IMR-90 (cell line): Measurements from ENCODE around the gene ERC2. TPM values are rescaled to one million over a fixed set of nuclear protein-coding genes. Genes with fewer than 3 reads are reported as not detected.

Experiments used
- ATAC-seq: fragments of 200-7000 bp; cut with Tn5 transposase; 2 replicates; pipeline ENCODE4 v1.9.1; 2020; ENCODE audit warnings: low read depth, mild to moderate bottlenecking, moderate library complexity
- BruUV-seq: library from RNA; stranded (reverse); fragments of 400-500 nt; replicated peaks from 2 replicates; lab custom pipeline; 2021; lab: Mats Ljungman, UMichigan
- CTCF ChIA-PET: fragments of 300-600 bp; formaldehyde crosslinking; extraction: SDS; loops from one replicate; lab custom pipeline; 2021; ENCODE audit warnings: antibody characterized with exemption; lab: Yijun Ruan, JAX
- POLR2A ChIA-PET: fragments of 300-600 bp; sonication (Branson Sonifier 250); formaldehyde crosslinking; loops from one replicate; lab custom pipeline; 2022; ENCODE audit warnings: antibody characterized with exemption; ENCODE audit not compliant: unreplicated experiment; lab: Charles Lee
- DNase-seq: peaks from one replicate; pipeline ENCODE4 v3.0.0; 2013
- H2AFZ ChIP-seq: replicated peaks from 2 replicates; pipeline ENCODE3; 2013; ENCODE audit warnings: low read length, mild to moderate bottlenecking; ENCODE audit not compliant: poor library complexity
- H2AK5ac ChIP-seq: 2 replicates; pipeline ENCODE4 v1.6.1; 2013; ENCODE audit warnings: low read depth, low read length, inconsistent platforms
- H2AK9ac ChIP-seq: replicated peaks from 2 replicates; pipeline ENCODE3; 2013; ENCODE audit warnings: mild to moderate bottlenecking, low read depth, low read length, moderate library complexity; ENCODE audit not compliant: poor library complexity
- H2BK120ac ChIP-seq: 2 replicates; pipeline ENCODE4 v1.6.1; 2013; ENCODE audit warnings: low read depth, low read length, inconsistent platforms
- H2BK15ac ChIP-seq: 3 replicates; pipeline ENCODE4 v1.6.1; 2013; ENCODE audit warnings: low read depth, low read length, inconsistent platforms
- H2BK20ac ChIP-seq: 2 replicates; pipeline ENCODE4 v1.6.1; 2013; ENCODE audit warnings: low read depth, mild to moderate bottlenecking, inconsistent platforms, low read length, moderate library complexity
- H2BK5ac ChIP-seq: 2 replicates; pipeline ENCODE4 v1.6.1; 2013; ENCODE audit warnings: mild to moderate bottlenecking, low read depth, low read length, inconsistent platforms; ENCODE audit not compliant: poor library complexity, severe bottlenecking
- H3K14ac ChIP-seq: replicated peaks from 2 replicates; pipeline ENCODE4 v1.6.1; 2013; ENCODE audit warnings: low read depth, low read length, inconsistent platforms
- H3K18ac ChIP-seq: 2 replicates; pipeline ENCODE4 v1.6.1; 2013; ENCODE audit warnings: low read depth, low read length, control low read depth
- H3K23ac ChIP-seq: 2 replicates; pipeline ENCODE4 v1.6.1; 2013; ENCODE audit warnings: low read depth, low read length, inconsistent platforms
- H3K27ac ChIP-seq: 2 replicates; pipeline ENCODE4 v1.5.1; 2013; ENCODE audit warnings: mild to moderate bottlenecking, control low read depth, low read length; ENCODE audit not compliant: insufficient read depth
- H3K27me3 ChIP-seq: 2 replicates; pipeline ENCODE4 v1.6.1; 2013; ENCODE audit warnings: low read length; ENCODE audit not compliant: control insufficient read depth, insufficient read depth
- H3K36me3 ChIP-seq: 2 replicates; pipeline ENCODE4 v1.6.1; 2013; ENCODE audit warnings: low read length, mixed read lengths; ENCODE audit not compliant: control insufficient read depth, insufficient read depth
- H3K4ac ChIP-seq: 2 replicates; pipeline ENCODE4 v1.6.1; 2013; ENCODE audit warnings: low read depth, low read length, inconsistent platforms
- H3K4me1 ChIP-seq: 2 replicates; pipeline ENCODE4 v1.6.1; 2013; ENCODE audit warnings: low read length, mixed read lengths; ENCODE audit not compliant: control insufficient read depth, insufficient read depth
- H3K4me2 ChIP-seq: 2 replicates; pipeline ENCODE4 v1.6.1; 2013; ENCODE audit warnings: low read depth, mild to moderate bottlenecking, control low read depth, low read length, moderate library complexity
- H3K4me3 ChIP-seq: 2 replicates; pipeline ENCODE4 v1.5.1; 2013; ENCODE audit warnings: low read depth, mild to moderate bottlenecking, control low read depth, low read length, moderate library complexity; ENCODE audit not compliant: insufficient read depth
- H3K56ac ChIP-seq: 2 replicates; pipeline ENCODE4 v1.6.1; 2013; ENCODE audit warnings: low read length, inconsistent platforms; ENCODE audit not compliant: insufficient read depth; ENCODE audit errors: extremely low read depth
- H3K79me1 ChIP-seq, 2 experiments: 2 replicates each; pipeline ENCODE4 v1.6.1; 2013; ENCODE audit warnings: low read length in 2 of 2, inconsistent platforms in 1 of 2, low read depth in 1 of 2
- H3K9ac ChIP-seq: 2 replicates; pipeline ENCODE4 v1.6.1; 2013; ENCODE audit warnings: low read depth, low read length, control low read depth
- H3K9me1 ChIP-seq: 2 replicates; pipeline ENCODE4 v1.6.1; 2013; ENCODE audit warnings: low read length, inconsistent platforms; ENCODE audit not compliant: insufficient read depth
- H3K9me3 ChIP-seq: 2 replicates; pipeline ENCODE4 v1.6.1; 2013; ENCODE audit warnings: low read length; ENCODE audit not compliant: control insufficient read depth, insufficient read depth
- H4K20me1 ChIP-seq: 2 replicates; pipeline ENCODE4 v1.6.1; 2013; ENCODE audit warnings: low read length, inconsistent platforms; ENCODE audit not compliant: insufficient read depth
- H4K5ac ChIP-seq: 2 replicates; pipeline ENCODE4 v1.6.1; 2013; ENCODE audit warnings: mild to moderate bottlenecking, low read depth, low read length, control low read depth
- H4K8ac ChIP-seq, 2 experiments: 2 replicates each; pipeline ENCODE4 v1.6.1; 2013; ENCODE audit warnings: low read depth in 2 of 2, low read length in 2 of 2, control low read depth in 1 of 2, inconsistent platforms in 1 of 2
- H4K91ac ChIP-seq: 2 replicates; pipeline ENCODE4 v1.6.1; 2013; ENCODE audit warnings: low read depth, low read length, inconsistent platforms; ENCODE audit not compliant: insufficient read depth
- ELK1 ChIP-seq: fragments of 150-350 bp; IDR thresholded peaks from 2 replicates; pipeline ENCODE4 v1.6.1; 2016; ENCODE audit warnings: low read depth, mild to moderate bottlenecking, low read length, moderate library complexity, borderline replicate concordance
- FOS ChIP-seq: fragments of 150-350 bp; IDR thresholded peaks from 2 replicates; pipeline ENCODE4 v1.6.1; 2016; ENCODE audit warnings: low read depth, low read length
- MAFK ChIP-seq: IDR thresholded peaks from 2 replicates; pipeline ENCODE4 v1.6.1; 2012; ENCODE audit warnings: low read depth, low read length, improper control_type of control experiment
- MAZ ChIP-seq: IDR thresholded peaks from 2 replicates; pipeline ENCODE4 v1.6.1; 2012; ENCODE audit warnings: low read depth, mild to moderate bottlenecking, low read length, improper control_type of control experiment, moderate library complexity, borderline replicate concordance
- NFE2L2 ChIP-seq: fragments of 150-350 bp; IDR thresholded peaks from 2 replicates; pipeline ENCODE4 v1.6.1; 2016; ENCODE audit warnings: low read depth, mild to moderate bottlenecking, low read length
- RCOR1 ChIP-seq: IDR thresholded peaks from 2 replicates; pipeline ENCODE4 v1.6.1; 2012; ENCODE audit warnings: mild to moderate bottlenecking, low read length, improper control_type of control experiment; ENCODE audit not compliant: insufficient replicate concordance
- RFX5 ChIP-seq: IDR thresholded peaks from 2 replicates; pipeline ENCODE4 v1.8.0; 2012; ENCODE audit warnings: low read depth, mild to moderate bottlenecking, low read length, moderate library complexity
- USF2 ChIP-seq: fragments of 150-350 bp; IDR thresholded peaks from 2 replicates; pipeline ENCODE4 v1.6.1; 2017; ENCODE audit warnings: mild to moderate bottlenecking, antibody characterized with exemption, low read length, low read depth
- WGBS, 2 experiments: methylation state at CpG; one replicate each; pipeline versions ENCODE4 v1.1.5 to v1.1.7; 2013; ENCODE audit warnings: missing lambda C conversion rate in 2 of 2; ENCODE audit not compliant: insufficient read length in 1 of 2; ENCODE audit errors: extremely low coverage in 2 of 2; 5-methylcytosine and 5-hydroxymethylcytosine counted together
- dilution Hi-C: fragments of 300-500 bp; cut with HindIII; formaldehyde crosslinking; loops from one replicate; pipeline ENCODE4 v1.14.3; 2018; ENCODE audit warnings: low sequenced_read_pairs; ENCODE audit not compliant: unreplicated experiment
- in situ Hi-C: fragments of 300-500 bp; cut with MboI; formaldehyde crosslinking; loops from 3 replicates; pipeline ENCODE4 v1.14.3; 2019; ENCODE audit warnings: low sequenced_read_pairs, inconsistent platforms, mixed read lengths
- intact Hi-C: fragments of 100-400 bp; cut with micrococcal nuclease; formaldehyde crosslinking; loops from 2 replicates; pipeline ENCODE4 v1.10.0; 2022
- polyA plus RNA-seq, 3 experiments: library from polyadenylated mRNA; depleted of rRNA; stranded (reverse); fragments of >200 nt; gene quantifications; 2 replicates each; pipeline ENCODE4 v1.2.3, GENCODE V29; 2012; ENCODE audit warnings: low replicate concordance in 1 of 3
- total RNA-seq: library from RNA; depleted of rRNA; stranded (reverse); fragments of >200 nt; gene quantifications from 2 replicates; pipeline ENCODE4 v1.2.3, GENCODE V29; 2012

Gene ERC2
- total and polyA plus RNA-seq, 2 of the 4 experiments (the other 2 are of a cell fraction): 0.17 to 0.18 TPM

DNA sequence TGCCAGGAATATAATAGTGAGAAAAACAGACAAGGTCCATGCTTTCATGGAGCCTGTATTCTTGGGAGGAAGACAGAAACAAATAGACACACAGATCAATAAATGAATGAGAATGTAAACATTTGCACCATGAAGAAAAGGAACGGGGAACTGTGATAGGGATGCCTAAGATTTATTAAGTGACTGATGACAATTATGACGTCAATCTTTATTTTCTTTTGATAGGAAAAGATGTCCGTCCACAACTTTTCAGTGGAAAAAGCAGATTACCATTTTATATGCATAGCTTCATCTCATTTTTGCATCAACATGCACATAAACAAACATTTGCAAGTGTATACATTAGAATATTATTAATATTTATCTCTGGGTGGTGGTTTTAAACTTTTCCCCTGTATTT lies 953.3 kb downstream of the ERC2 start:
- DNase-seq (no peak), ATAC-seq (no peak)
- peaks cover 12% of the 10 kb centered on the region for H3K9me1 ChIP-seq
- no peak overlapping the region for H4K8ac ChIP-seq
- H3K9ac ChIP-seq: no peak overlapping the region
- in situ Hi-C loops: no loop called here
- H2BK15ac ChIP-seq: no peak overlapping the region
- H3K23ac ChIP-seq: no peak overlapping the region
- H3K4me3 ChIP-seq: no peak overlapping the region
- H4K91ac ChIP-seq: no peak overlapping the region
- H3K14ac ChIP-seq: no peak overlapping the region
- no peaks in the 10 kb centered on the region for H3K9me3 ChIP-seq
- H4K20me1 ChIP-seq: peaks cover 5% of the 10 kb centered on the region; the same call in 1 of the 2 replicates
- POLR2A ChIA-PET: no interaction called here
- no peak overlapping the region for H3K18ac ChIP-seq
- no peak overlapping the region for H2AFZ ChIP-seq
- peaks cover 19% of the 10 kb centered on the region for H3K4me1 ChIP-seq
- no peak overlapping the region for H3K4ac ChIP-seq
- CTCF ChIA-PET: no interaction called here
- no peak overlapping the region for H2AK9ac ChIP-seq
- no TSS peak for BruUV-seq
- no peaks in the 10 kb centered on the region for H3K36me3 ChIP-seq
- H3K4me2 ChIP-seq: no peak overlapping the region
- dilution Hi-C loops: no loop called here
- intact Hi-C loops: no loop called here
- H2AK5ac ChIP-seq: no peak overlapping the region
- H2BK20ac ChIP-seq: no peak overlapping the region
- no peaks in the 10 kb centered on the region for H3K79me1 ChIP-seq
- no peak overlapping the region for H3K56ac ChIP-seq
- no peak overlapping the region for H3K27ac ChIP-seq
- TF ChIP-seq MAZ (no peak), NFE2L2 (no peak), RFX5 (no peak), ELK1 (no peak), RCOR1 (no peak), USF2 (no peak), MAFK (no peak), FOS (no peak)
- no CpG with 5 or more reads among the region's 3 CpGs for WGBS, 2 experiments
- H3K27me3 ChIP-seq: no peaks in the 10 kb centered on the region
- no peak overlapping the region for H2BK120ac ChIP-seq
- H2BK5ac ChIP-seq: no peak overlapping the region
- H4K5ac ChIP-seq: no peak overlapping the region
